Left forelimb (tissue), 1 donor: ENCODE results near the gene LRRFIP1.
"Not testable (repeated sequence)": the region's sequence is repeated elsewhere in the genome, so short reads cannot be mapped to it uniquely, and the experiment has no call there.

Source experiments
- DNase-seq: peaks from one replicate; pipeline ENCODE4 v3.0.0-alpha.2; 2018; ENCODE audit warnings: low spot score

LRRFIP1 gene

GRCh38 chr2:237744613-237745249 lies 117.3 kb downstream of the LRRFIP1 start:
- peak; percentile 87 for DNase-seq

DNA sequence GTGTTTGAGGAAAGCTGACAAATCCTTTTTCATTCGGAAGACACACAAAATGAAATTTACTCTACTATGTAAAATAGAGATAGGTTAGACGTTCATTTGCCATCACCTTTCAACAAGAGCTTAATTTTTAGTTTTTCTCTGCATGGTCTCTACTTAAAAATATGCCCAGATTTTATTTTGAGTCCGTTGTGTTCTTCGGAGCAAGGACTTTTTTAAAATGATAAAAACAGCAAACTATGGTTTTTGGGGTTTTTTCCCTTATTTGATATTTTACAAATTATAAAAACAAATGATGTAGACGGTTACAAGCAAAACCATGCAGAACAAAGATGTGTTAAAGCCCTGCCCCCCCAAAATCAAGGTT lies 117.8 kb downstream of the LRRFIP1 start:
- DNase-seq, result no peak

DNA sequence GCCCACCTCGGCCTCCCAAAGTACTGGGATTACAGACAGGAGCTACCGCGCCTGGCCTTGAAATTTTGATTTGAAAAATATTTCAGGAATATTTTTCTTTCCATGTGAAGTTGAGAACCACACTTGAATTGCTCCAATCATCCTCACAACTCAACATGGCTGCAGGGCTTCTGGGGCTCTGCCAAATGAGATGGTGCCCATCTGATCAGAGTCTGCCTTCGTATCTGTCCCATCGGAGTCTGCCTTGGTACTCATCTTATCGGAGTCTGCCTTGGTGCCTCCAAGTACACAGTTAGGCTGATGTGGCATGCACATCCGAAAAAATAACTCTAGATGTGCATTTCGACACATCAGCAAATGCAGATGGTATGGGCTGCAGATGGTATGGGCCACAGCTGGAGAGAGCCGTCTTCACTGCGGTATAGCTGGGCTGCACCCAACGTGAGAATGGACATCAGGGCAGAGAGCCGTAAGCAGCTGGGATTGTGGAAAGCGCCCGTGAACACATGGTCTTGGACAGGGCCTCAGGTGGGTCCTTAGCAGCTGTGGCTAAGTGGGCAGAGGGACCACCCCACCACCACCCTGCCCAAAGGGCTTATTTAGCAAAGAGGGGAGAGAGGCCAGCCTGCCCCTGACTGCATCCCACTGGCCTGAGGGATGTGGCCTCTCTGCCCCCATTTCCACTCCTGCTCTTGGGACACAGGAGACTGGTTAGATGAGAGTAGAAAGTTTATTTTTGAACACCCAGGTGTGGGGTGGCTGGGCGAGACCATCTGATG lies 119.1 kb downstream of the LRRFIP1 start:
- DNase-seq, result no peak

- DNase-seq, result no peak
These were observed 119.8 kb downstream of the LRRFIP1 start for GRCh38 chr2:237747189-237747588.

DNA sequence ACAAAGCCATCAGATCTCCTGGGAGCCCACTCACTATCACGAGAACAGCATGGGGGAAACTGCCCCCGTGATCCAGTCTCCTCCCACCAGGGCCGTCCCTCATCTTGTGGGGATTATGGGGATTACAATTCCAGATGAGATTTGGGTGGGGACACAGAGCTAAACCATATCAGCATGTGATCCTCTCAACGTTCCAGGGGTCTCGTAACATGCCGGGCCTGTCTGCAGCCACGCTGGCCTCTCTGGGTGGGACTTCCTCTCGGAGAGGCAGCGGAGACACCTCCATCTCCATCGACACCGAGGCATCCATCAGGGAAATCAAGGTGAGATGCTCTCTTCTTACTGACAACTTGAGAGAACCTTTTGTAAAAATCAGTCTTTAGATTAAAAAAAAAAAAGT lies 121.6 kb downstream of the LRRFIP1 start:
- no peak for DNase-seq

GRCh38 chr2:237749961-237750360 lies 122.6 kb downstream of the LRRFIP1 start:
- DNase-seq, result no peak

- DNase-seq, result not testable (repeated sequence)
These were observed 123.1 kb downstream of the LRRFIP1 start for GRCh38 chr2:237750441-237750840.

GRCh38 chr2:237752761-237753165 lies 125.4 kb downstream of the LRRFIP1 start:
- DNase-seq, result no peak

- no peak for DNase-seq
These were observed 126.8 kb downstream of the LRRFIP1 start for GRCh38 chr2:237754182-237754581.

GRCh38 chr2:237754626-237755248 lies 127.3 kb downstream of the LRRFIP1 start:
- DNase-seq, result no peak

DNA sequence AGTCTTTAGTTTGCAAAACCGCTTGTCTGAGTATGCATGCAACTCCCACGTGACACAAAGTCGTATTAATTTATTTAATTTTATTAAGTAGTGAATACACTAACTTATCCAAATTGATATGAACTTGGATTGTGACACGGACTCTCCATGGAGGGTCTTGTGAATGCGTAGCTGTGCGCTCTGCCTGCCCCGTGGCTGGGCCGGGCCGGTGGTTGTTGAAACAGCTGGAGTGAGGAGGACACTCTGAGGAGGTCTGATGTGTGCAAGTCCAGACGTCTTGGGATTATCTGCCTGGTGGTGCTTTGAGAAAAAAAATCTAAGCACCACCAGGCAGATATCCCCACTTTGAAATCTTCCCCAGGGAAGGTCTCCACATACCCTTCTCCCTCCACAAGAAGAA lies 130.2 kb downstream of the LRRFIP1 start:
- no peak for DNase-seq

- DNase-seq, result no peak
These were observed 130.8 kb downstream of the LRRFIP1 start for GRCh38 chr2:237758185-237758584.

DNA sequence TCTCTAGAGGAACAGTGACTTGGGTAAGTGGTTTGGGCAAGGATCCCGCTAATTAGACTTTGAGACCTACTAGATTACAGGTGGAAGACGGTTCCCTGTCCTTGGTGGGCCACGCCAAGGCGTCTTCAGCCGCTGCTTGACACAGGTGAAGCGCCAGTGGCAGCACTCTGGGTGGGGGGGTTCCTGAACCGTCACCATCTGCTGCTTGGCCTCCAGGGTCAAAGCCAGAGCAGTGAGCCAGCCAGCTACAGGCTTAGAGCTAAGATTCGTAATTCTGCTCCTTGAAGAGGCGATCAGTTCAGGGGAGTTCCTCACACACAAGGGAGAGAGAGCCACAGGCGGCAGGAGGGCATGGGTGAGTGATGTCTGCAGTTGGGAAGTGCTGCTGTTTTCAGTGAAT lies 131.8 kb downstream of the LRRFIP1 start:
- DNase-seq, result no peak

- DNase-seq, result no peak
These were observed 133.4 kb downstream of the LRRFIP1 start for GRCh38 chr2:237760506-237761502.

DNA sequence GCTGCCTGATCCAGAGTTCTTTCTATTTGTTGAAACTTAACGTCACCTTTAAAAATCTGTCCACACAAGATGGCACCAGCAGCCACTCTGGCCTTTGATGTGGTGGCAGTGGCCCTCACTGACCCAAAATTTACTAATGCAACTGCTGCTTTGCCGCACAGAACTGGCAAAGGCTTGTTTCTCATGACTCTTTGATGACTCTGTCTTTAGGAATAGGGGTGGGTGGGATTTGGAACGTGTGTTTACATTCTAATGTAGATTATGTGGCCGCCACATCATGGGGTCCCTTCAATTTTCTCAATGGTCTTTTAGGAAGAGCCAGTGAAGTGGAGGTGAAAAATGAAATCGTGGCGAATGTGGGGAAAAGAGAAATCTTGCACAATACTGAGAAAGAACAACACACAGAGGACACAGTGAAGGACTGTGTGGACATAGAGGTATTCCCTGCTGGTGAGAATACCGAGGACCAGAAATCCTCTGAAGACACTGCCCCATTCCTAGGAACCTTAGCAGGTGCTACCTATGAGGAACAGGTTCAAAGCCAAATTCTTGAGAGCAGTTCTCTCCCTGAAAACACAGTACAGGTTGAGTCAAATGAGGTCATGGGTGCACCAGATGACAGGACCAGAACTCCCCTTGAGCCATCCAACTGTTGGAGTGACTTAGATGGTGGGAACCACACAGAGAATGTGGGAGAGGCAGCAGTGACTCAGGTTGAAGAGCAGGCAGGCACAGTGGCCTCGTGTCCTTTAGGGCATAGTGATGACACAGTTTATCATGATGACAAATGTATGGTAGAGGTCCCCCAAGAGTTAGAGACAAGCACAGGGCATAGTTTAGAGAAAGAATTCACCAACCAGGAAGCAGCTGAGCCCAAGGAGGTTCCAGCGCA lies 135.2 kb downstream of the LRRFIP1 start:
- not testable (repeated sequence) for DNase-seq

- DNase-seq, result no peak
These were observed 136.4 kb downstream of the LRRFIP1 start for GRCh38 chr2:237763812-237764211.

DNA sequence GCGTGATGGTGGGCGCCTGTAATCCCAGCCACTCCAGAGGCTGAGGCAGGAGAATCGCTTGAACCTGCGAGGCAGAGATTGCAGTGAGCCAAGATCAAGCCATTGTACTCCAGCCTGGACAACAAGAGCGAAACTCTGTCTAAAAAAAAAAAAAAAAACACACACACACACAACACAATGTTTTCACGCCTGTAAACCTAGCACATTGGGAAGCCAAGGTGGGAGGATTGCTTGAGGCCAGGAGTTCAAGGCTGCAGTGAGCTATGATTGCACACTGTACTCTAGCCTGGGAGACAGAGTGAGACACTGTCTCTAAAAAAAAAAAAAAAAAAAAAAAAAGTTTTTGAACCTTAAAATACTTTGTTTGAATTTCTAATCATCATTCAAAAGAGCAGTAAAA lies 137.7 kb downstream of the LRRFIP1 start:
- DNase-seq, result not testable (repeated sequence)

DNA sequence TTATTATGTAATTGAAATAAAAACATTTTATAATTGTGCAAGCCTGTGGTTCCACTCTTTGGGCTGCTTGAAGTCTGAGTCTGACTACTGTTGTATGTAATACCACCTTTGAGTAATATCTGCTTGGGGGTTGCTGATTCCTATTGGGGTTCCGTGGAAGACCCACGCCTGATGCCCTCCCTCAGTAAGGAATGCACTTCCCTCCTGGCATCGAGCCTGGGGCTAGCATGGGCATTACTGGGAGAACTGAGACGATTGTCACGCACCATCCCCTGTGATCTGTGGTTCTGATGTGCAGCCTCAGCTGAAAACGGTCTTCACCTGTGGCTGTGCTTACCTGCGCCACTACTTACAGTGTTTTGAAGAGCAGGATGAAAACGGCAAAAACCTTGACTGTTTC lies 138.5 kb downstream of the LRRFIP1 start:
- no peak for DNase-seq

- DNase-seq, result no peak
These were observed 139.0 kb downstream of the LRRFIP1 start for GRCh38 chr2:237766340-237766739.

GRCh38 chr2:237772513-237772912 lies 145.1 kb downstream of the LRRFIP1 start:
- DNase-seq, result no peak

DNA sequence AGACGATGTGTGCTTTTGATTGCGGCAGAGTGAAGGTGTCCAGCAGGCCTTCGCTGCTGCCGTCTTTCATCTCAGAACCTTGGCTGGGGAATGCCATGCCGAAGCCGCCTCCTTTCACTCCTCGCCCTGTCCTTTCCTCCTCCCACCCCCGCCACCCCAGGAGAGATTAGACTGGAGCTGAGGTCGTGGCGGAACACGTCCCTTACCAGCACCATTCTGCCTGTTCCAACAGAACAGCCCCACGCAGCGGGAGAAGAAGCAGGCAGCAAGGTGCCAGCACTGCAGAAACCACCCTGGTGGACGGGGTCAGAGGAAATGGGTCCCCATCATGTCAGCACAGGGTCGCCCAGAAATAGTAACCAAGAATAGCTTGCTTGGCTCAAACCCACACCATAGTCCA lies 146.4 kb downstream of the LRRFIP1 start:
- DNase-seq, result no peak
